ENCODE data around the gene MAB21L4. TPM values are rescaled to one million over a fixed set of nuclear protein-coding genes. Genes with fewer than 3 reads are reported as not detected.

MAB21L4 gene
- total and polyA plus RNA-seq, 2 donors (not counting 3 experiments of a cell fraction or from before 2014, with no cell fraction given): not detected

DNA sequence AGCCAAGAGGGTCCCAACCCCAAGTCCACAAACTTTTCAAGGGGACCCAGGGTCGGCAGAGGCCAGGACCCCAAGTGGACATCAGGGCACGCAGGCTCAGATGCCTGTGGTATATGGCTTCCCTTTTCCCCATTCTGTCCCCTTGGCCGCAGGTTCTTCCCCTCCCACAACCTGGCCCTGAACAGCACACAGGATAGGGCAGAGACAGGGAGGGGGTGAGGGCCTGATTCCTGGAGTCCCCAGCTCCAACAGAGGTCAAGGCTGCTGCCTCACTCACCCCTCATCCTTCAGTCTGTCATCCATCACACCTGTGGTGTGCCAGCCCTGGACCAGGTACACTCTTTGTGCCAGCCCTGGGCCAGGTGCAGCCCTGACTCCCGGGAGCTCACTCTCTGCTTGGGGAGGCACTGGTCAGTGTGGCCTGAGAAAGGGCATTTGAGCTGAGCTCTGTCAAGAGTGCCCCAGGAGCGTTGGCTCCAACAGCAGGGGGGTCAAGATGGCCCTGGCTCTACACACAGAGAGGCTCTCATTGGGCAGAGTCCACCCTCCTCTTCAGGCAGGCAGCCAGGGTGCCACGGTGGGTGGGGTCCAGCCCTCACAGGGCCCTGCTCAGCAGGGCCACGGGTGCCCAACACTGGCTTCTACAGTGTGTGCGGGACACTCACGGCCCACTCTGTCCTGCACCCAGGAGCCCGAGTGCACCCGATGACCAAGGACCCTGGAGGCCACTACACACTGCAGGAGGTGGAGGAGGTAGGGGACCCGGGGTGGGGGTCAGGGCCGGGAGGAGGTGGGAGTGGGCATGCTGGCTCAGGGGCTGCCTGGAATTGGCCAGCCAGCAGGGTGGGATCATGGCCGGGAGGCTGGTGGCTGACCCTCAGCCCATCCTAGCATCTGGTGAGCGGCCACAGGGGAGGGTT is 25.7 kb downstream of the MAB21L4 start:
- POLR2A ChIA-PET: no interaction called here
- H3K79me2 ChIP-seq (ENCODE audit: control insufficient read depth, insufficient read depth, low read length): no peaks in the 10 kb centered on the region
- H3K9me3 ChIP-seq (replicated peaks; ENCODE audit: control insufficient read depth, insufficient read depth, low read length): no peaks in the 10 kb centered on the region
- intact Hi-C loops (cut with micrococcal nuclease) (no loop called here), dilution Hi-C loops (cut with MboI; ENCODE audit: extremely low pct_ligation_motif_present, low sequenced_read_pairs) (no loop called here)
- no peak overlapping the region for H2AFZ ChIP-seq (ENCODE audit: low read depth, low read length)
- H3K36me3 ChIP-seq (ENCODE audit: control insufficient read depth in 2 of 2, extremely low read depth in 1 of 2, insufficient read depth in 2 of 2, low read length in 2 of 2): no peaks in the 10 kb centered on the region
- FAIRE-seq (no peak), DNase-seq (ENCODE audit: low read depth, low spot score) (no peak)
- H3K27me3 ChIP-seq (ENCODE audit: control insufficient read depth in 2 of 2, insufficient read depth in 2 of 2, low read length in 2 of 2): no peaks in the 10 kb centered on the region
- BruUV-seq (replicated peaks): no TSS peak
- no peak overlapping the region for H3K4me2 ChIP-seq (ENCODE audit: insufficient read depth, low read length)
- H3K9me1 ChIP-seq (replicated peaks; ENCODE audit: control insufficient read depth, extremely low read depth, insufficient read depth, low read length): no peaks in the 10 kb centered on the region
- H4K20me1 ChIP-seq (replicated peaks; ENCODE audit: control insufficient read depth, extremely low read depth, insufficient read depth, low read length): no peaks in the 10 kb centered on the region
- H3K4me3 ChIP-seq (replicated peaks in 1 of 3; ENCODE audit: insufficient read depth in 1 of 3, low read depth in 1 of 3, low read length in 3 of 3): no peak overlapping the region
- no peaks in the 10 kb centered on the region for H3K4me1 ChIP-seq (ENCODE audit: control insufficient read depth, extremely low read depth, insufficient read depth, low read length)
- no peak overlapping the region for H3K9ac ChIP-seq (replicated peaks; ENCODE audit: extremely low read depth, insufficient read depth, low read length)
- no peak overlapping the region for H3K27ac ChIP-seq (ENCODE audit: insufficient read depth, low read depth, low read length)
- CTCF ChIA-PET: no interaction called here
- no peak for TF ChIP-seq FOS (IDR thresholded peaks at IDR 0.05; ENCODE audit: borderline replicate concordance, insufficient read depth, low read length)
- TF ChIP-seq POLR2A (IDR thresholded peaks at IDR 0.05; ENCODE audit: low read depth, low read length): no peak
- TF ChIP-seq, protein P1, sequence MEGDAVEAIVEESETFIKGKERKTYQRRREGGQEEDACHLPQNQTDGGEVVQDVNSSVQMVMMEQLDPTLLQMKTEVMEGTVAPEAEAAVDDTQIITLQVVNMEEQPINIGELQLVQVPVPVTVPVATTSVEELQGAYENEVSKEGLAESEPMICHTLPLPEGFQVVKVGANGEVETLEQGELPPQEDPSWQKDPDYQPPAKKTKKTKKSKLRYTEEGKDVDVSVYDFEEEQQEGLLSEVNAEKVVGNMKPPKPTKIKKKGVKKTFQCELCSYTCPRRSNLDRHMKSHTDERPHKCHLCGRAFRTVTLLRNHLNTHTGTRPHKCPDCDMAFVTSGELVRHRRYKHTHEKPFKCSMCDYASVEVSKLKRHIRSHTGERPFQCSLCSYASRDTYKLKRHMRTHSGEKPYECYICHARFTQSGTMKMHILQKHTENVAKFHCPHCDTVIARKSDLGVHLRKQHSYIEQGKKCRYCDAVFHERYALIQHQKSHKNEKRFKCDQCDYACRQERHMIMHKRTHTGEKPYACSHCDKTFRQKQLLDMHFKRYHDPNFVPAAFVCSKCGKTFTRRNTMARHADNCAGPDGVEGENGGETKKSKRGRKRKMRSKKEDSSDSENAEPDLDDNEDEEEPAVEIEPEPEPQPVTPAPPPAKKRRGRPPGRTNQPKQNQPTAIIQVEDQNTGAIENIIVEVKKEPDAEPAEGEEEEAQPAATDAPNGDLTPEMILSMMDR (IDR thresholded peaks at IDR 0.05; ENCODE audit: extremely low read depth in 1 of 2, insufficient read depth in 1 of 2, low read depth in 1 of 2, low read length in 2 of 2): no peak
- no peak for TF ChIP-seq MYC (IDR thresholded peaks at IDR 0.05; ENCODE audit: low read depth, low read length)
- no peak for TF ChIP-seq POLR2AphosphoS5 (IDR thresholded peaks at IDR 0.05; ENCODE audit: insufficient read depth, low read depth, low read length)
- TF ChIP-seq GATA2 (IDR thresholded peaks at IDR 0.05; ENCODE audit: insufficient read depth, insufficient read length, low read depth, low read length): no peak
- no peak for TF ChIP-seq EZH2 (IDR thresholded peaks at IDR 0.05; ENCODE audit: borderline replicate concordance, low read depth, low read length, severe bottlenecking)
- TF ChIP-seq JUN (IDR thresholded peaks at IDR 0.05; ENCODE audit: borderline replicate concordance, insufficient read depth, insufficient read length, low read depth): no peak
- TF ChIP-seq, protein P2, sequence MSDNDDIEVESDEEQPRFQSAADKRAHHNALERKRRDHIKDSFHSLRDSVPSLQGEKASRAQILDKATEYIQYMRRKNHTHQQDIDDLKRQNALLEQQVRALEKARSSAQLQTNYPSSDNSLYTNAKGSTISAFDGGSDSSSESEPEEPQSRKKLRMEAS (IDR thresholded peaks at IDR 0.05; ENCODE audit: insufficient read depth, insufficient read length): no peak

Data from endothelial cell of umbilical vein (primary cell).